Activated CD8-positive, alpha-beta memory T cell treated with anti-CD3 and anti-CD28 coated beads for 24 hours (primary cell): ENCODE data around the gene STK10.
"Not testable (repeated sequence)": the region's sequence is repeated elsewhere in the genome, so short reads cannot be mapped to it uniquely, and the experiment has no call there.

ENCODE experiments used
- DNase-seq: peaks from one replicate; pipeline ENCODE4 v3.0.0-alpha.2; 2020

The STK10 gene

DNA sequence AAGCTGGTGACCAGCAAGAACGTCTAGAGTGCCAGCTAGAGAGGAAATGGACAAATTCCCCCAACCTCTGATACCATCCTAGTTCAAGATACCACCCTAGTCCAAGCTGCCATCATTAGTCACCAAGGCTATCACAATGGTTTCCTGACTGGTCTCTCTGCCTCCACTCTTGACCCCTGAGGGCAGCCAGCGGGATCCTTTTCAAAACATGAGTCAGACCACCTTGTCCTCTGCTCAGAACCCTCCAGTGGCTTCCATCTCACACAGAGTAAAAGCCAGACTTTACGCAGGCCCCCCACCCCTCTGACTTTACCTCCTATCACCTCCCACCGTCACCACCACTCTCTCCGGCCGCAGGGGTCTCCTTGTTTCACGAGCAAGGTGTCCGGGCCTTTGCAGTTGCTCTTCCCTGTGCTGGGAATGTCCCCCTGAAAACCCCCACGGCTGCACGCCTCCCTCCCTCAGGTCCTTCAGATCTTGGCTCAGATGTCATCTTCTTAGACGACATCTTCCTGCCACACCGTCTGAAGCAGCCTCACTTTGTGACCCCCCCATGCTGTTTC, 139.4 kb downstream of the STK10 start:
- no peak for DNase-seq

DNA sequence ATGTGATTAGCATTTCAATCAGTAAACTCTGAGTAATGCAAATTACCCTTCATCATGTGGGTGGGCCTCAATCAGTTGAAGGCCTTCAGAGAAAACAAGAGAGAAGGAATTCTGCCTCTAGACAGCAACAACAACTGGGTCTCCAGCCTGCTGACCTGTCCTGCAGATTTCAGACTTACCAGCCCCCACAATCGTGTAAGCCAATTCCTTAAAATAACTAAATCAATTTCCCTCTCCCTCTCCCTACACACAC, 139.9 kb downstream of the STK10 start:
- DNase-seq: no peak

DNA sequence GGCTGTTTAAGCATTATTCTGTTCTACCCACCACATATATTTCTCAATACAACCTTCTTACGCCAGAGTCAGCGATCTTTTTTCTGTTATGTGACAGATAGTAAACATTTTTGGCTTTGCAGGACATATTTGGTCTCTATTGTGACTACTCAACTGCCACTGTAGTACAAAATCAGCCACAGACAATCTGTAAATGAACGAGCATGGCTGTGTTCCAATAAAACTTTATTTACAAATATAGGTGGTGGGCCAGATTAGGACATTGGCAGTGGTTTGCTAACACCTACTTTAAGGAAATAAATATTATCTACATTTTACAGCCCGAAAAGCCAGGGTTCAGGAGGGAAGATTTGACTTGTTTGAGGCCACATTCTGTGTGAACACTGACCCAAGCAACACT, 141.4 kb downstream of the STK10 start:
- no peak for DNase-seq

- DNase-seq: no peak
These were observed 142.8 kb downstream of the STK10 start for GRCh38 chr5:172045315-172045632.

DNA sequence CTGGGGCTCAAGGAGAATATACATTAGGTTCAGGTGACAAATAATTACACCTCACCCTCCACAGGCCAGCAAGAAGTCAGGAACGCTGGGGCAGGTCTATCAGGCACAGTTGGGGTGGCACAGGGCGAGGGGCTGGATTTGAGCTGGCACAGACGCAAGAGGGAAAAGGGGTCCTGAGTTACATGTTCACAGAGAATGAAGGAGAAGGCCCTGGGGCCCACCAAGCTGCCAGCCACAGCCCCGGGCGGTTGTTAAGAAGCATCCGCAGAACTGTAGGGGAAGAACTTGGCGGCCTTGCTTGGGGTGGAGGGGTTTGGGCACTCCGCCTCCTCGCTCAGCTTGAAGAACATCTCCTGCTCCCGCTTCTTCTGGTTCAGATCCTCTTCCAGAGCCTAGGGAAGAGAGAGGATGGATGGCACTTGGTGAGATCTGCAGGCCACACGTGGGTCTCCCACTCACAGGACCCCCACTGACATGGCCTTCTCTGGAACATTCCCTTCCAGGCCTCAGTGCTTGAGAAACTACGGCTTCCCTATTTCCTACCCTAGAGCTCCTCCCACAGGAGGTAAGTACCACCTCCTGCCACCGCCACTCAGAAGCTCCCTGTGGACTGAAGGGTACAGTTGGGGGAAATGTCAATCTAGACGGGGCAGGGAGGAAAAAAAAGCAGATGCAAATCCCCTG, 143.3 kb downstream of the STK10 start:
- no peak for DNase-seq

DNA sequence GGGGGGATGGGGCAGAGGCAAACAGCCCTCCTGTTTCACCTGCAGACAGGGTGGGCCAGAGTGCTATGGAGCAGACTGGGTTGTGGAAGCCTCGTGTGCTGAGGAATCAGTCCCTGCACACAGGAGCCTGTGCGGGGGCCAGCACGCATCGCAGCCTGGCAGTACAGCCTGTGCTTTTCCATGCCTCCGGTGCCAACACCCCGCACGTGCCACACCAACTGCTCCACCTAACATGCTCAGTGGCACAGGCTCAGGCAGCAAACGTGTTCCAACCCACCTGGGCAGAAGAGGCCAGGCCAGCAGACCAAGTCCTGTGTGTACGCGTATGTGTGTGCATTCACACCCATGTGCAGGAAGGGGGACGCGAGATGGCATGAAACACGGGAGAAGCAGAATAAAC, 144.2 kb downstream of the STK10 start:
- DNase-seq: no peak

GRCh38 chr5:172042183-172042582, 145.8 kb downstream of the STK10 start:
- no peak for DNase-seq

DNA sequence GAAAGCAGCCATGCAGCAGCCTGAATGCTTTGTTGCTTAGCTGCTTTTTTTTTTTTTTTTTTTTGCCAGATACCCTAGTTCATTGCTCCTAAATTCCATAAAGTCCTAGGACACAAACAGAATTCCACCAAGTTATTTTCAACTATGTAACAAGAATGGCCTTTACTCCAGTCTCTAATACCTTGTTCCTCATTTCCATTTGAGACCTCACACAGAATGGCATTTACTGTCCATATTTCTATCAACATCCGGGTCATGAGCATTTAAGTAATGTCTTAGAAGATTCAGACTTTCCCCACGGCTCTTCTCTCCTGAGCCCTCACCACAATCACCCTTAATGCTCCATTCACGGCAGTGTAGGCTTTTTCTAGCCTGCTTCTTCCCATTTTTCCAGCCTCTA, 149.9 kb downstream of the STK10 start:
- DNase-seq: no peak

GRCh38 chr5:172035049-172035448, 153.0 kb downstream of the STK10 start:
- no peak for DNase-seq

- DNase-seq: no peak
These were observed 156.0 kb downstream of the STK10 start for GRCh38 chr5:172031894-172032461.

- DNase-seq: no peak
These were observed 158.1 kb downstream of the STK10 start for GRCh38 chr5:172029876-172030275.

DNA sequence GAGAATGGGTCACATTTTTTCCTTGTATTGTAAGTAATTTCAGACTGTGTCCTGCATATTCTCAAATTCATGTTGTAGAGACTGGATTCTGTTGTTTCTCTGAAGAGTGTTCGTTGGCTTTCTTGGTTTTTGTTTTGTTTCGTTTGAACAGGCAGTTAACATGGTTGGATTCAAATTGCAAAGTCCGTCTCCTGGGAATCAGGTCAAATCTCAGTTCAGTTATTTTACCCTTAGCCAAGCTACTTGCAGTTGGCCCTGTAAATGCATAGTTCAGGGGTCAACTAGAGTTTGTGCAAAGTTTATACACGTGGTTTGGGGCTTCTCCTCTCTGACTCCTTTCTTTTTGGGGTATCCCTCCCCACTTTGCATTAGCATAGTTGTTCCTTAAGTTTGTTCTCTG, 159.9 kb downstream of the STK10 start:
- DNase-seq: no peak

DNA sequence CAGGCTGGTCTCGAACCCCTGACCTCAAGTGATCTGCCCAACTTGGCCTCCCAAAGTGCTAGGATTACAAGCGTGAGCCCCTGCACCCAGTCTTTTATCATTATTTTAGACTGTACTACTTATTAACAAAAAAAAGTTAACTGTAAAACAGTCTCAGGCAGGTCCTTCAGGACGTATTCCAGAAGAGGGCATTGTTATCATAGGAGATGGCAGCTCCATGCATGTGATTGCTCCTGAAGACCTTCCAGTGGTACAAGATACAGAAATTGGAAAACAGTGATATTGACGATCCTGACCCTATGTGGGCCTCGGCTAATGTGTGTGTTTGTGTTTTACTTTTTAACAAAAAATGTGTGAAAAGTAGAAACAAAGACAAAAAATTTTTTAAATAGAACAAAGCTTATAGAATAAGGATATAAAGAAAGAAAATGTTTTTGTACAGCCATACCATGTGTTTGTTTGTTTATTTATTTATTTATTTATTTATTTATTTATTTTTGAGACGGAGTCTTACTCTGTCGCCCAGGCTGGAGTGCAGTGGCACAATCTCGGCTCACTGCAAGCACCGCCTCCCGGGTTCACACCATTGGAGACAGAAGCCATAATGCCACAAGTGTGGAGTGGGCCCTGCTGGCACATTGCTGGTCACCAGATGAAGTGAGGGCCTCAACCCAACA, 167.8 kb downstream of the STK10 start:
- DNase-seq: not testable (repeated sequence)

- no peak for DNase-seq
These were observed 172.7 kb downstream of the STK10 start for GRCh38 chr5:172015346-172015745.

- DNase-seq: no peak
These were observed 177.7 kb downstream of the STK10 start for GRCh38 chr5:172010278-172010677.

- no peak for DNase-seq
These were observed 178.3 kb downstream of the STK10 start for GRCh38 chr5:172009536-172010270.

DNA sequence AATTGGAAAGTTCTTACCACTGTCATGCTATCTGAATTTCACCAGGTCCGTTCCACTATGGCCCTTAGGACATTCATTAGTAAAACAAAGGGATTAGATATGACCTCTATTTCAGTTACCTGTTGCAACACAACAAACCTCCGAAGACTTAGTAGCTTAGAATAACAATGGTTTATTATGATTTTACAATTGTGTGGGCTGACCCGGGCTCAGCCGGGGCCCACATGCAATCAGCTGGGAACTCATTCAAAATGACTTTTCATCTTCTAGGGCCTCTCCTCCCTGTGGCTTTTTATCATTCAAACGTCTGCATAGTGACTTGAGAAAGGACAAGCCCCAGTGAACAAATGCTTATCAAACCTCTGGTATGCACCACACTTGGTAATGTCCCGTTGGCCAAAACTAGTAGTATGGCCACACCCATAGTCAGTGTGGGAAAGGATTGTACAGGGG, 179.3 kb downstream of the STK10 start:
- DNase-seq: no peak

DNA sequence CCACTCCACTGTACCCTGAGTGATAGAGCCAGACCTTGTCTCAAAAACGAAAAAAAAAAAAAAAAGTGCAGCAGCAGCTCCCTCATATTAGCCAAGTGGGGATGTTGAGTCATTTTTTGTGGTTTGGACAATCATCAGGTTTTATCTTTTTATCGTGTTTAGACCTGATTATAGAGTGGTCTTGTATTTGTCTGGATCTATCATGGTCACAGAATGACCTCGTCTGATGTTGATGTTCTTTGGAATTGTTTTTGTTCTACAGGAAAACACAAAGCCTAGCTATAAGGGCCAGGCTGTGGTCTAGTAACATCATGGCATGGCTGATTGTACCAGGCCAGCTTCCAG, 179.9 kb downstream of the STK10 start:
- no peak for DNase-seq

GRCh38 chr5:172007175-172008110, 180.6 kb downstream of the STK10 start:
- no peak for DNase-seq

GRCh38 chr5:172006321-172007174, 181.5 kb downstream of the STK10 start, which contains the start of gene FBXW11:
FBXW11 (minus strand) TSS chr5:172006638; CDS start chr5:172006502, 136 bp downstream.
- DNase-seq: peak; percentile 96

GRCh38 chr5:172005708-172006320, 182.2 kb downstream of the STK10 start:
- DNase-seq: peak; percentile 73
